GM18873 (cell line): ENCODE results near the gene GPSM1.

ENCODE experiments used
- ATAC-seq: cut with Tn5 transposase; IDR thresholded peaks from one replicate; pipeline ENCODE4 v1.9.1; 2021; ENCODE audit warnings: mild to moderate bottlenecking, moderate library complexity, moderate number of reproducible peaks; ENCODE audit not compliant: unreplicated experiment, low FRiP score

The GPSM1 gene

DNA sequence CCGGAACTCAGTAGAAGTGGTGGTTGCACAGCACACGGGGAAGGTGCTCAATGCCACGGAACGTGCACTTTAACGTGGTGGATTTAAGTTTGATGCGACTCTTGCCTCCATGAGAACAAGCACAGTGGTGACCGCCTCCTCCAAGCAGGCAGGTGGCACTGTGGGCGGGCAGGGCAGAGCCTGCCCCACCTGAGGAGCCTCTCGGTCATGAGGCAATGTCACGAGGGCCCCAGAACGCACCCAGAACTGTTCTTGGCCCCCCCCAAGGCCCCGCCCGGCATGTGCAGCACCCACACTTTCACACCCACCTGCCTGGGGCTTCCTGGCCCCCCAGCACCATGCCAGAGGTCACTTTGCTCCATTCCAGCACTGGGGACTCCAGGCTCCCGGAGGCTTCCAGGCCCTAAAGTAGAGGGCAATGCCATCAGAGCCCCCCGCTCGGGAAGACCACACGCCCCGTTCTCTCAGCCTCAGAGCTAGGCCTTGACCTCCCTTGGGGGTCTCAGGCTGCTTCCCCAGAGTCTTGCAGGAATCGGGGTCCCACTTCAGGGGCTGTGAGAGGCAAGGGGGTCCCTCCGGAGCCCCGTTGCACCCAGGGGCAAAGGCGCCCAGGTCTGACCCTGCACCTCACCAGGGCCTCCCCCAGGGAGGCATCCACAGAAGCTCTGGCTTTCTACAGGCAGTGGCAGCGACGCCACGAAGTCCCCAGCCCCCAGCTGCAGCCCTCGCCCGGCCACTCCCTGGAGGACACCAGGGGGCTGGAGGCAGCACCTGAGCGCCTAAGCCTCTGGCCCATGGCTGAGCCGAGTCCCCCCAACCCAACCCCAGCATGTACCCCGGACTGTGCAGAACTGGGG is 37.5 kb upstream of the GPSM1 start:
- no peak for ATAC-seq

DNA sequence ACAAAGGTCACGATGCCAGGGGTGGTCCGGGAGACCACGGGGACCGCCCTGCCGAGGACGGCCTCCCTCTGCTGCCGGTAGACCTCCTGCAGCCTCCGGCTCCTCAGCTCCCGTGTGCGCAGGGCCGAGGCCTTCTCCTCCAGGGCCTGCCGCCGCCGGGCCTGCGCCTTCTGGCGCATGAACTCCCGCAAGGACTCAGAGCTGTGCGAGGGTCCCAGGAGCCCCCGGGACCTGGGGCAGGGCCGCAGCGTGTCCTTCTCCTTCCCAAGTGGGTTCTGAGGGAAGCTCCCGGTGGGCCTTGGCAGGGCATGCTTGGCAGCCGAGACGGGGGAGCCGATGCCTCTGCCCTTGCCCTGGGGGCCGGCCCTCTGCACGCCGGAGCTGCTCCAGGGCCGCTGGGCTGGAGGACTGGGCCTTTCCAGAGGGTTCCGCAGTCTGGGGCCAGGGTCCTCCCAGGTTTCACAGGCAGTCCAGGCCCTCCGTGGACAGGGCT is 36.8 kb upstream of the GPSM1 start:
- ATAC-seq, result no peak

DNA sequence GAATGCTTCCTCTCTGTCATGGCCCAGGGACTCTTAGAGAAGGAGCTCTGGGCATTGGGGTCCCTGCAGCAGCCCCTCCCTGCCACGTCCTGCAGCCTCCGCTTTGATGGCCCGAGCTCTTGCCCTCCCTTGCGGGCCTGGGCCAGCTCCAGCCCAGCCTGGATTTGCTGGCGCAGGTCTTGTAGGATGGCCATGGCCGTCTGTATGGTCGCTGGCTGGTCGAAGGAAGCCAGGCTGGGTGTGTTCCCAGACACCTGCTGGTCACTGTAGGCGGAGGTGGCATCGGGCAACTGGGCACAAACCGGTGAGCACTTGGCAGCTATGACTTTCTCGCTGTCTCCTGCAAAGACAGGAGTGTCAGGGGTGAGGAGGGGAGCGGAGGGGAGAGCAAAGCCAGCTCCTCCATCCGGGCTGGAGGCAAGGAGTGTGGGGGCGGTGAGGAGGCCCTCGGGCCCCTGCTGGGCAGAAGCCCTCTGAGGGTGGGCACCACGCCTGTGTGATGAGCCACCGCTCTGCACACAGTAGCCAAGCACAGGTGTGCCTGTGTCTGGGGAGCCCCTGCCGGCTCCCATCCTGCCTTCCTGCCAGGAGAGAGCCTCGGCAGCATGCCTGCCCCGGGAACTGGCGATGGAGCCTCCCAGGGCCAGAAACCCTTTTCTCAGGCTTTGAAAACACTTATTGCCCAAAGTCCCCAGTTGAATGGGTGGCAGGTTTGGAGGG is 35.9 kb upstream of the GPSM1 start:
- no peak for ATAC-seq

DNA sequence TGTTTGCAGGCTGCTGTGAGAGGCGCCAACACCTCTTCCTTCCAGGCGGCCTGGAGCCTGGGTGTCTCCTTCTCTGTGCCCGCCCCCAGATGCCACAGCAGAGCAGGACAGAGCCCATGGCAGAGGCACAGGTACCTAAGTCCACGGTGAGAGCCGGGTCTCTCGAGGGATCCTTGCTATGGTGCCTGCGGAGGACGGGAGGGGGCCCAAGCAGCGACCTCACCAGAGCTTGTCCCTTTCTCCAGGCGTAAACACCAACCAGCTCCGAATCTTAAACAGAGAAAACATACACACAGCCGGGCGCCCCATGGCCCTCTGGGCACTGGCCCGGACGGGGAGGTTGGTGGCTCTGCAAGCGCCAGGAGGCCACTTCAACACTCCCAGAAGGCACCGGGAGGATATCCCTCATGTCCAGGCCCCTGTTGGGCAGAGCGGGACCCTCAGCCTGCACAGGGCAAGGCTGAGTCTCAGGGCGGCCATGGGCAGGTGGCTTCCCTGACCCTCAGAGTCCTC is 35.3 kb upstream of the GPSM1 start:
- ATAC-seq, result no peak

DNA sequence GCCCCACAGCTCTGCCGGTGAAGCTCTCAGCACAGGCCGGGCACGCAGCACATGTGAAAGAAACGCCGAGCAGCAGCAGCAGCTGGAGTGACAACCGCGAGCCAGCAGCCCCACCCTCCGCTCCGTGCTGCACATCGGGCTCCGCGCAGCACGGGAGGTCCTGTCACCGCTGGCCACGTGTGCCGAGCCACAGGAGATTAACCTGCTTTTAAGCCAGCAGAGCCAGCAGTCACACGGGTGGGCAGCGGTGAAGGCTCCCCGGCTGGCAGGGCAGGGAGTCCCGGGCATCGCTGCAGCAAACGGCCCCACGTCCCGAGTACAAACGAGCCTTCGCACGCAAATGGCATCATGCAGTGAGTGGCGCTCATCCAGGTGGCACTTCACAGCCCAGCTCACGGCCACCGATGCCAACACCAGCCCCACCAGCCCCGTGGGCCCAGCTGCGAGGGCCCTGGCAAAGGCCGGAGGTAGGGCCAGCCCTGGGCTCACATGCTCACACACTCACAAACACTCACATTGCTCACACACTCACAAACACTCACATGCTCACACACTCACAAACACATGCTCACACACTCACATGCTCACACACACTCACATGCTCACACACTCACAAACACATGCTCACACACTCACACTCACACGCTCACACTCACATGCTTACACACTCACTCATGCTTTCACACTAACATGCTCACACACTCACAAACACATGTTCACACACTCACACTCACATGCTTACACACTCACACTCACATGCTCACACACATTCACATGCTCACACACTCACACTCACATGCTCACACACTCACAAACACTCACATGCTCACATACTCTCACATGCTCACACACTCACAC is 34.5 kb upstream of the GPSM1 start:
- ATAC-seq, result no peak

DNA sequence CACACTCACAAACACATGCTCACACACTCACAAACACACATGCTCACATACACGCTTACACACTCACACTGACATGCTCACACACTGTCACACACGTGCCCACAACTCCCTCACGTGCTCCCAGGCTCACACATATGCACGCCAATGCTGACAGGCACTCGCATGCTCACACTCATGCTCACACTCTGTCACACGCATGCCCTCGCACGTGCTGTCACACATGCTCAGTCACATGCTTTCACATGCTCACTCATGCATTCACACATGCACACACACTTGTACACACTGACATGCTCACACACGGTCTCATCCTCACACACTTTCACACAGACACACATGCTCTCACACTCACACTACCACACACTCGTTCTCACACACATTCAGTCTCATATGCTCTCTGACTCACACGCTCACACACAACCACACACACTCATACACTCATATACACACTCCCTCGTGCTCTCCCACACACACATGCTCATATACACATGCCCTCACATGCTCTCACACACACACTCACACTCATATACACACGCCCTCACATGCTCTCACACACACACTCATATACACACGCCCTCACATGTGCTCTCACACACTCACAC is 33.8 kb upstream of the GPSM1 start:
- no peak for ATAC-seq

DNA sequence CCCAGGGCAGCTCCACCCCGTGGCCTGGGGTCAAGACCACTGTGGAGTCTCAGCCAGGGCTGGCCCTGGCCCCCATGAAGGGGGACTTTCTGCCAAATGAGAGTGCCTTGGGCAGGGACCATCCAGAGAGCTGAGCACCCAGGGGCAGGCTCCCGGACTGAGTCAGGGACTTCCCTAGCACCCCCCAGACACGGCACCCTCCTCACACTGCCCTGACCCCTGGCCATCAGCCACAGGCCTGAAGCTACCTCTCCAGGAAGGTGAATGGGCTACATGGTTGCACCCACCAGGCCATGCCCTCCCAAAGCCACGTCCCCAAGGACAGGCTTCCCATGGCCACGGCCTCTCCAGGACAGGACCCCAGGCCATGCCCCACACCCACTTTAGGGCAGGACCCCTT is 32.9 kb upstream of the GPSM1 start:
- ATAC-seq, result no peak

DNA sequence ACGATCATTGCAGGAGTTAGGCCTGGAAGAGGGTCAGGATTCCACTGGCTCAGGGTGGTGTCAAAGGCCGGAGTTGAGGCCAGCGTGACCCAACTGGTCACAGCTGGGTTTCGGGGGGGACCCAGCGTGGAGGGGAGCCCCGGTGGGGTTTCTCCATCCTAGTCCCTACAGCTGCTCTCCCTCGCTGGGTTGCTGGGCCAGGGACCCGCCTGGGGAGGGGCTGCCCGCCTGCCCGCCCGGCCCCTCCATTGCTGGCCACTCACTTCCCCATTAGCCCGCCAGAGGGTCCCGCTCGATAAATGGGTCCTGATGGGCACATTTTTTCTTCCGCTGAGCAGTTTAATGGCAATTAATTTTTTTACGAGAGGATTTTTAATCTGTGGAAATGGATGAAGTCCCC is 32.3 kb upstream of the GPSM1 start:
- ATAC-seq, result no peak

DNA sequence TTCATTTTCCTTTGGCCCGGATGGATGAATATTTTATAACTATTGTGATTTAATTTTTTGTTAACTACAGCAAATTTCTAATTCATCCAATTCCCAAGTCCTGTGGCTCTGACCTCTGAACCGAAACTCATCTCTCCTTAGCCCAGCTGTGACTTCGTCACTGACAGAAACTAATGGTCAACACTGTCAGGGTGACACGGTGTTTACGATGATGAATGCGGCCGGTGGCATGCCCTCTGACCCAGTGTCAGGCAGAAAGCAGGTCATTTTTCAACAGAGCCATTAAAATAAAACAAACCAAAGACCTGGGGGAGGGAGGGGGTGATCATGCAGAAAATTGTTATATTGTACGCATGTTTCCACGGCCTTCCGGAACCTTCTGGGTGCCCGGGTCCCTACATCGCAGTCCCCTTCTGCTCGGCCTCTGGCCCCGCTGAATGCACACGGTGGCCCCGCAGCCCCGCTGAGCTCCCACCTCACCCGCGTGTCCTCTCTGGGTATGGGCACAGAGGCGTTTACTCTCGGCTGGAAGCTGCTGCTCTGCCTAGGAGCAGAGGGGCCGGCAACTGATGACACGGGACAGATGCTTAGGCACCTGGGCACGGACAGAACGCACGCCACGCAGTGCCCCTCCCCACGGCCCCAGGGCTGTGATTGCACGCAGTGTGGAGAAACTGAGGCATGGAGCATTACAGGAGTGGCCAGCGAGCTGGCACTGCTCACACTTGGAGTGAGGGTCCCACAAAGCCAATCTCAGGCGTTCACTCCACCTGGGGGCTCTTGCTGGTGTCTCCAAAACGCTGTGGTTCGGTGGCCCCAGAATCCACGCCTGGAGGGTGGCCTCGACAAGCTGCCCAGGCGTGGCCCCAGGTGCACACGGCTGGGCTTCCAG is 31.6 kb upstream of the GPSM1 start:
- no peak for ATAC-seq

DNA sequence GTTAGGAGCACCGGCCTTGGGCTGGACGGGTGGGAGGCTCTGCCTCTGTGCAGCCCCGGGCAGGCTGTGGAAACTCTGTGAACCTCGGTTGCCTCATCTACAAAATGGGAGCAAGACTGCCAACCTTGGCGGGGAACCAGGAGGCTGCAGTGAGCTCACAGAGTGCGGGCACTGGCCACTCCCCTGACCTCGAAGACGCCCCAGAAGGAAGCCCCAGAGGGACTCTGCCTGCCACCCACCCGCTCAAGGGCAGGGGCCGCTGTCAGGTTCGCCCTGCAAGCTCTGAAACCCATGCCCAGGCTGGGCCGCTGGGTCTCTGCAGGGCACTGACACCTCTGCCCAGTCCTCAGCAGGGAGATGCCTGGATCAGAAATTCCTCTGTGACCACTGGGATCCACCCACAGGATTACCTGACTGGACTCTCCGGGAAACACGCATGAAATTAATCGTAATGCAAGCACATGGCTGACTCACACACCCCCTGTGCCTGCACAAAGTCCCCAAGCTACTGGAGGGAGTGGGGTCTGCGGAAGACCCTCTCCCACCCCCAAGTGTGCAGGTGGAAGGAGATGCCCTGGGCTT is 30.8 kb upstream of the GPSM1 start:
- ATAC-seq, result no peak

DNA sequence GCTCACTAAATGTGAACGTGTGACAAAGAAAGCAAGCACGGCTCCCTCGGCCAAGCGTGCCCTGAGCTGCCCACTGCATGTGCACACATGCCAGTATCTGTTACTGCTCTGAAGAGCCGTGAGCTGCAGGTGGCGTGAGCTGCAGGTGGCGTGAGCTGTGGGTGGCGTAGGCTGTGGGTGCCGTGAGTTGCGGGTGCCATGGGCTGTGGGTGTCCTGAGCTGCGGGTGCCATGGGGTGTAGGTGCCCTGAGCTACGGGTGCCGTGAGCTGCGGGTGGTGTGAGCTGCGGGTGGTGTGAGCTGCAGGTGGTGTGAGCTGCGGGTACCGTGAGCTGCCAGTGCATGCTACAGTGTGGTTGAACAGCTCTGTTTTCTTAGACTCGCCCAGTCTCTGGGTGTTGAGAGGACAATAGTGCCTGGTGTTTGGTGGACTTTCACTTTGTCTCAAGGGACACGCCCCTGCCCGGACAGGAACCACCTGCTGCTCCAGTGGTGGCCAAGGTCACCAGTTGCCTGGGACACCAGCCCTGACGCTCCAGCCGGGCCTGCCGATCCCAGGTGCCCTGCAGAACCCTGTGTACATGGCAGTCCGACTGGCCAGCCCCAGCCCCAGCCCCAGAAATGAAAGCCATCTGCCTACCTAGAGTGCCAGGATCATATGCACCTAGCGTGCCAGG is 30.2 kb upstream of the GPSM1 start:
- no peak for ATAC-seq

DNA sequence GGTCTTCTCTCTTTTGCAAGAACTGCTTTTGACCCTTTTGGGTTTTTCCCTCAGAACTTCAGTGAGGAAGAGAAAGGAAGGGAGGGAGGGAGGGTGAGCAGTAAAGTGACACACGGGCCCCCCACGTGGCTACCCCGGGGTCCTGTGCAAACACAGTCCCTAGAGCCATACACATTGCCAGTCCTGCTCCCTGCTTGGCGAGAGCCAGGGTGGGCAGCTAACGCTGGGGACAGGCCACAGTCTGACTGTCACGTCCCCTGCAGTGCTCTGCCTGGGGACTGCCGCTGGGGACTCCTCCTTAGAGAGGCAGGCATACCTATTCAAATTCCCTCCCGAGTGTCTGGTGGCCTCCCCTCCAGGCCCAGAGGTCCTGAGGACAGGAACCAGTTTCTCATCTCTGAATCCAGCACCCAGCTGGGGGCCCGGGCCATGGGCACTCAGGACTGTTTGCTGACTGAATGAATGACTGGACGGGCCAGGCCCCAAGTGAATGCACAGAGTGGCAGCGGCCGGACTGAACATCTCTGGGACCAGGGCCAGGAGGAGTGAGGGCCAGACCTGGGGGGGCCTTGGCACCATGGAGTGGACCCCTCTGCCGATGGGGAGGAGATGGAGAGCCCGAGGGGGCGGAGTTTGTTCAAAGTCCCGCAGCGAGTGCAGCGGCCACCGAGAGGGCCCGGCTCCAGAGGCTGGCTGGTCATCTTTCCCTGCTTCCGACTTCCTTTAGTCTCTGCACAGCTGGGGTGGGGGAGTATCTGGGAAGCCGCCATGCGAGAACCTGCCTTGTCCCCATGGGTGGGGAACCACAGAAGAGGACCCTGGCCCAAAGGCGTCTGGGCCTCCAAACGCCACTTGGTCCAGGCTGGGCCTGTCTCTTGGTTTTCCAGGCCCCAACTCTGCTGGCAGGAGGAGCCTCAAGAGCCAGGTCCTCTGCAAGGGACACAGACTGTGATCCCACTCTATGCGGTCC is 29.3 kb upstream of the GPSM1 start:
- no peak for ATAC-seq

DNA sequence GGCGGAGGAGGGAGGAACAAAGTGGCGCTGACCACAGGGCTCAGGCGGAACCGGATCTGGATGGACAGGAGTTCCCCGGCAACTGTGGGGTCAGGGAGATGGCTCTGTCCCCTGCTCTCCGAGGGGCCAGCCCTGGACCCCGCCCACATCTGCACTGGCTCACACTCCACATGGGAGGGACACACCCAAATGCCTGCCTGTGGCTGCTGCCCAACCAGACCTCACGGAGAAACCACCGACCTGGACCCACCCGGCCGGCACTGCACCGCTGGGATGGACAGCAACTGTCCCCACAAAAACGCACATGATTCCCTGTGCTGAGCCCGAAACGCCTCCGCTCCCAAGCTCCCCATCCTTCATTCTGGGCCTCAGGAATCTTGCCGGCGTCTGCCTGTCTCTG is 28.2 kb upstream of the GPSM1 start:
- ATAC-seq, result no peak

DNA sequence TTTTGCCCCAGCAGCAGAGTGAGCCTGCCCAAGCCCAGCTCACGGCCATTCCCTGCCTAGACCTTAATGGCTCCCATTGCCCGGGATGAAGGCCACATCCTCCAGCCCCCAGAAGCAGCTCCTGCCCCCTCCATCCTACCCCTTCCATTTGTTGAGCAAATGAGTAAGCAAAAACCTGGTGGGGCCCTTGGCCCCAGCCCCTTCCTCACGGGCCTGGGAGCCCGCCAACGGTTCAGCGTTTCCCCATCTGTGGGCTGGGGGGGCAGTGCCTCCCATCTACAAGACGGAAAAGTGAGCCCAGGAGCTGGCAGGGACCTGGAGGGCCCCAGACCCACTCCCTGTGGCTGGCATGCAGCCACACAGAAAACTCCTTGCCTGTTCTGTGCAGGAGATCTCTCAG is 27.8 kb upstream of the GPSM1 start:
- ATAC-seq, result no peak

DNA sequence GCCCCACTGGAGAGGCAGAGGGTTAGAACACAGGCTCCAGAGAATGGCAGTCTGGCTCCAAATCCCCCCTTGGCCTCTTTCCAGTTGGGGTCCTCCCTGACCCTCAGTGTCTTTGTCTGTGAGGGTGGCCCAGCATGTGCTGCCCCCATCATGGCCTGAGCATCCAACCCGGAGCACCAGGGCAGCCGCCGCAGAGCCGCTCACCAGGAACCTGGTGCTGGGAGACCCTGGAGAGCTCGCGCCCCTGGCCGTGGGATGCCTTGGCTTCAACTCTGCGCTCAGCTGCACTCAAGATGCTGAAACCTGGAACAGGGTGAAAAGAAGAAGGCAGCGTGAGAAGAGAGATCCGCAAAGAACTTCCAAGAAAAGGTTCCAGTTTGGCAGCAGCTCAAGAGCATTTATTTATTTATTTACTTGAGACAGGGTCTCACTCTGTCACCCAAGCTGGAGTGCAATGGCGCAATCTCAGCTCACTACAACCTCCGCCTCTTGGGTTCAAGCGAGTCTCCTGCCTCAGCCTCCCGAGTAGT is 27.3 kb upstream of the GPSM1 start:
- no peak for ATAC-seq

DNA sequence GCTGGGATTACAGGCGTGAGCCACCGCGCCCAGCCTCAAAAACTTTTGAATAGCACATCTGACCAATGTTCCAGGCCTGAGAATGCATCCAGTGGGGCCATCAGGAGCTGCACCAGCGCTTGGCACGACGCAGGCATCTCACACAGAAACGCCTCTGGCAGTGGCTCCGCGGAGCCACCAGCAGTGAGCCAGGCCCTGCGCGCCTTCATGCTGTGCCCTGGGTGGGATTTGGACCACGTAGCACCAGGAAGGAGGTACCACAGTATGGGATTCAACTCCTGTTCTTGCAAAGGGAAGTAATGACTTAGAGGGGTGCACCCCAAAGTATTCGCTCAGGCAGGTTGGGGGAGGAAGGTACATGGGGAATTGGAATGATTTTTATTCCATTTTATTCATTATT is 26.5 kb upstream of the GPSM1 start:
- ATAC-seq, result no peak

DNA sequence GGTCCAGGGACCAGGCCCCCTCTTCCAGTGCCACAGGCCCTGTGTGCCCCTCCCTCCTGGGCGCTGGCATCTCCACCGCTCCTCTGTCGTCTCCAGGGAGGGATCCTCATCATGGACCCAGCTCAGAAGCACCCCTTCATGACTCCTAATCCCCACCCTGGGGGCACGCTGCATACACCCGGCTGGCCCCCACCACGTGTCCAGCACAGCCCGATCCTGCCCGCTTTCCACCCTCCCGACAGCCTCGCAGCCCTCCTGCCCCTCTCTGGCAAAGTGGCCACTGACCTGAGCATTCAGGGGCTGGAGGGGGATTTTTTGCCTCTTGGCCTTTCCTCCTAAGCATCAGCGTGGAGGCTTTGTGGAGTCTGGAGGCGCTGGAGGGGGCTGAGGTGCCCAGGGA is 24.8 kb upstream of the GPSM1 start:
- ATAC-seq, result no peak
